Epithelial cell of proximal tubule (primary cell): ENCODE measurements around the gene FBXL19. TPM values are rescaled to one million over a fixed set of nuclear protein-coding genes. Genes with fewer than 3 reads are reported as not detected.

ENCODE experiments used
- DNase-seq: peaks from one replicate; pipeline ENCODE4 v3.0.0-alpha.2; 2011; ENCODE audit warnings: low read depth
- H3K4me3 ChIP-seq: 2 replicates; pipeline ENCODE4 v1.5.1; 2011; ENCODE audit warnings: low read depth, mild to moderate bottlenecking, low read length
- CTCF ChIP-seq: conservative IDR thresholded peaks from 2 replicates; pipeline ENCODE4 v1.5.1; 2012; ENCODE audit warnings: low read depth, mild to moderate bottlenecking, low read length
- total RNA-seq: library from RNA; depleted of rRNA; stranded (reverse); fragments of >200 nt; gene quantifications from 2 replicates; pipeline ENCODE4 v1.2.3, GENCODE V29; 2015

Gene FBXL19
- total RNA-seq, 1 donor from 2014 or later, result 65.3 TPM

- peak overlapping the region; percentile 88 for H3K4me3 ChIP-seq
- no peak for TF ChIP-seq CTCF
- no peak for DNase-seq
Observed at GRCh38 chr16:30892670-30893416, 30.5 kb upstream of the FBXL19 start.

DNA sequence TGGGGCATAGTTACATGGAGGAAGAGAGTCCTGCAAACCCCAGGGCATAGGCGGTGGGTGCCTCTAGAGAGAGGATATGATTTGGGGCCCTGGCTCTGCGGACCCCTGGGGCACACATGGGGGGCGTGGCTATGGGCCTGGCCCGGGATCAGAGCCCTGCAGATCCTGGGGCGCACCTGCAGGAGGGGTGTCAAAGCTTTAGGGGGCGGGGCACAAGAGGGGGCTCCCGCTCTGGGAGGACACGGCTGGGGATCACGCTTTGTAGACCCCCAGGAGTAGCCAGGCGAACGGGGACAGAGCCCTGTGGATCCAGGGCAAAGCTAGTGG, 30.0 kb upstream of the FBXL19 start:
- no peak for TF ChIP-seq CTCF
- peak overlapping the region; percentile 88 for H3K4me3 ChIP-seq
- DNase-seq, result no peak

DNA sequence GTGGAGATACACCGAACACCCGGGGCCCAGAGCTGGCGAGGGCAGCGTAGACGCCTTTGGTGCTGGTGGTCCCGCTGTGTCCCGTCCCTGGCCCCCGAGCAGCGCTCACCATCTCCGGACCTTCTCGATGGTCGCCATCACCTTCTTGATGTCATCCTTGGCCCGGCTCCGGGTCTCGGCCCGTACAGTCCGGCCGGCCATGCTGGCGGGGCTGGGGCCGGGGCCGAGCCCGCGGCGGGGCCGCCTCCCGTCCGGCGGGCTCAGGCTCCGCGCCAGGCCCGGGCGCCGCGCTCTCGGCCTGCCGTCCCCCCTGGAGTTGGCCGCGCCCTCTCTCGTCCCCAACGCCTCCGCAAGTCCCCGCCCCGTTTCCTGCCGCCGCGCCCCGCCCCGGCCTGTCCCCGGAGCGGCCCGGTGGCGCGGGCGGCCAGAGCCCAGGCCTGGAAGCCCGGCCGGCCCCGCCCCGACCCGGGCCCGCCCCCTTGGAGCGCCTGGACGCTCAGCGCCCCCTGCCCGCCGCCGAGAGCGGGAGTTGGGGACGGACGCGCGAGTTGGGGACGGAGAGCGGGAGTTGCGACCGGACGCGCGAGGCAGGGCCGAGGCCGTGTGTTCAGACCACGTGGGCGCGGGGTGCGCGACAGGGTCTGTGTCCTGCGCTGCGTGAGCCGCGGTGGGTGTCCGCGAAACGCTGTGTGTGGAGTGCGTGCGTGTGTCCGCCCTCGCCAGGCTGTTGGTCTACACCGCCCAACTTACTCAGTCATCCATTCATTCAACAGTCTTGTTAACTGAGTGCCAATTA, 29.4 kb upstream of the FBXL19 start, which contains the start of gene BCL7C:
Gene BCL7C, minus strand, starts transcription at position 334 of the 796 bp plus-strand sequence. Its CDS starts 133 bp downstream, at position 201.
- no peak for DNase-seq
- TF ChIP-seq CTCF, result peak; percentile 39
- H3K4me3 ChIP-seq, result peak within 1 kb of the TSS; percentile 88

DNA sequence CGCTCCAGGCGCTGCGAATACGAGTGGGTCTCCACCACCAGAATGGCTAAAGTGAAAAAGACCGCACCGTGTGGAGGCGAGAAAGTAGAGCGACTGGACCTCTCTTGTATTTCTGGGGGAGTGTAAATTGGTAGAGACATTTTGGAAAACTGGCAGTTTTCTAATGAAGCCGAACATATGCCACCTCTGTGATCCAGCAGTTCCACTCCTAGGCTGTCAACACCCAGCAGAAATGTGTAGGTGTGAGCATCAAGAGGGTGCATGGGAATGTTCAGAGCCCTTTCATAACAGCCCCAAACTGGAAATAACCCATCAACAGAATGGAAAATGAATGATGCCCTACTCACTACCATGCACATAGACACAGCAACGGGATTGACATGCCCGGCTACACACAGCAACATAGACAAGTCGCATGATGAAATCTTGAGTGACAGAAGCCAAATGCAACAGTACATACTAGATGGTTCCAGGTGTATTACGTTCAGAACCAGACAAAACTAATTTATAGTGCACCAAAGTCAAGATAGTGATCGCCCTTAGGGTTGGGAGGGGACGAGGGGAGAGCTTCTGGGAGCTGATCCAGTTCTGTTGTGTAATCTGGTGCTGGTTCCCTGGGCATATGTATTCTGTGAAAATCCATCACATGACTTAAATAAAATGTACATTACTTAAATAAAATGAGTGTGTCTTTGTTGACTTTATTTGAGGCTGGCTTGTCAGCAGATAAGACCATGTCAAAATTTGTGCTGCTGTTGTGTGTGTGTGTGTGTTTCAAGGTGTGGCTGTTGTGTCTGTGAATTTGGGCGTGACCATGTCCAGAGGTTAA, 28.6 kb upstream of the FBXL19 start:
- no peak for DNase-seq
- TF ChIP-seq CTCF, result no peak
- peak overlapping the region; percentile 88 for H3K4me3 ChIP-seq

GRCh38 chr16:30895627-30896260, 27.6 kb upstream of the FBXL19 start:
- H3K4me3 ChIP-seq, result peak overlapping the region; percentile 63
- TF ChIP-seq CTCF, result no peak
- no peak for DNase-seq

DNA sequence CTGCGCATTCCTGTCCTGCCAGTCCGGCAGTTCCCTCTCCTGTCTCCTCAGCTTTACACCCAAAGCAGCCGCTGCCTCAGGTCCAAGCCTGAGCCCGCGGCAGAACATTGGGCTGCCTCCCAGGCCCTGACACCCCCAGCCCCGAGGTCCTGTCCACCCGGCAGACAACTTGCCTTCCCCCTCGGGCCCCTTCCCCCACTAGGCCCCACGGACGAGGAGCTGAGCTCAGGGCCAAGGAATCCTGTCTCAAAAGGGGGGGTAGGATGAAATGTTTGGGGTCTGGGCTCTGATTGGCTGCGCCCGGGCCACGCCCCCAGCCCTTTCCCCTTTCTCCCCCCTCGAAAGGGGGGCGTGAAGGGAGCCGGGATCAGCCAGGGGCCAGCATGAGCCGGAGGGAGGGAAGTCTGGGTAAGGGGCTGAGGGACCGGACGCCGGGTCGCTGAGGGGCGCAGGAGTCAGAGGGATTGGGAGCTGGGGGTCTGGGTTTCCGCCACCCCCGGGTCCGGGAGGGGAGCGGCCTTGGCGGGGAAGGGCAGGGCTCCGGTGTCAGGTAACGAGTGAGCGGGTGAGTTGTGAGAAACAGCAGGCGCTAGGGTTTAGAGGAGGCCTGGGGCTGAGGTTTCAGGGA, 27.0 kb upstream of the FBXL19 start, which contains the start of gene CTF1:
Gene CTF1, plus strand, starts transcription at position 354 of the 628 bp plus-strand sequence. Its CDS starts 30 bp downstream, at position 384.
- TF ChIP-seq CTCF, result no peak
- H3K4me3 ChIP-seq, result peak within 1 kb of the TSS; percentile 63
- no peak for DNase-seq
